SKM-1 treated with dmso at 0.1 percent for 144 hours (cell line): ENCODE data around the gene SLCO6A1.

Experiments used
- DNase-seq: peaks from one replicate; lab custom pipeline; 2025; ENCODE audit not compliant: unreplicated experiment; lab: John Stamatoyannopoulos, UW

The SLCO6A1 gene

GRCh38 chr5:102453716-102454115 is 45.1 kb downstream of the SLCO6A1 start:
- DNase-seq = no peak

GRCh38 chr5:102451082-102451481 is 47.7 kb downstream of the SLCO6A1 start:
- DNase-seq = no peak

- DNase-seq = peak; percentile 34
These were observed 48.3 kb downstream of the SLCO6A1 start for GRCh38 chr5:102450313-102450990.

GRCh38 chr5:102433473-102433872 is 65.3 kb downstream of the SLCO6A1 start:
- no peak for DNase-seq

- no peak for DNase-seq
These were observed 77.2 kb downstream of the SLCO6A1 start for GRCh38 chr5:102421647-102422046.

GRCh38 chr5:102418531-102418930 is 80.3 kb downstream of the SLCO6A1 start:
- no peak for DNase-seq

GRCh38 chr5:102414448-102414847 is 84.4 kb downstream of the SLCO6A1 start:
- DNase-seq = no peak

- DNase-seq = no peak
These were observed 110.6 kb downstream of the SLCO6A1 start for GRCh38 chr5:102388235-102388634.

GRCh38 chr5:102385365-102385764 is 113.4 kb downstream of the SLCO6A1 start:
- no peak for DNase-seq

- DNase-seq = no peak
These were observed 118.6 kb downstream of the SLCO6A1 start for GRCh38 chr5:102380174-102380573.

- no peak for DNase-seq
These were observed 122.9 kb downstream of the SLCO6A1 start for GRCh38 chr5:102375876-102376275.

- no peak for DNase-seq
These were observed 123.5 kb downstream of the SLCO6A1 start for GRCh38 chr5:102375272-102375671.

GRCh38 chr5:102368392-102368791 is 130.4 kb downstream of the SLCO6A1 start:
- no peak for DNase-seq

GRCh38 chr5:102341681-102342288 is 157.0 kb downstream of the SLCO6A1 start:
- no peak for DNase-seq

- no peak for DNase-seq
These were observed 174.1 kb downstream of the SLCO6A1 start for GRCh38 chr5:102324714-102325113.
